C1 segment of cervical spinal cord (tissue), 14 donors: ENCODE data around the gene NWD2.
A peak's percentile ranks its signal among the peaks of the same experiment; 100 is the strongest.
"Not testable (repeated sequence)": the region's sequence is repeated elsewhere in the genome, so short reads cannot be mapped to it uniquely, and the experiment has no call there.

Experiments
- DNase-seq, 14 donors: peaks; one replicate each; lab custom pipeline; 2025; lab: John Stamatoyannopoulos, UW

The NWD2 gene, protein sequence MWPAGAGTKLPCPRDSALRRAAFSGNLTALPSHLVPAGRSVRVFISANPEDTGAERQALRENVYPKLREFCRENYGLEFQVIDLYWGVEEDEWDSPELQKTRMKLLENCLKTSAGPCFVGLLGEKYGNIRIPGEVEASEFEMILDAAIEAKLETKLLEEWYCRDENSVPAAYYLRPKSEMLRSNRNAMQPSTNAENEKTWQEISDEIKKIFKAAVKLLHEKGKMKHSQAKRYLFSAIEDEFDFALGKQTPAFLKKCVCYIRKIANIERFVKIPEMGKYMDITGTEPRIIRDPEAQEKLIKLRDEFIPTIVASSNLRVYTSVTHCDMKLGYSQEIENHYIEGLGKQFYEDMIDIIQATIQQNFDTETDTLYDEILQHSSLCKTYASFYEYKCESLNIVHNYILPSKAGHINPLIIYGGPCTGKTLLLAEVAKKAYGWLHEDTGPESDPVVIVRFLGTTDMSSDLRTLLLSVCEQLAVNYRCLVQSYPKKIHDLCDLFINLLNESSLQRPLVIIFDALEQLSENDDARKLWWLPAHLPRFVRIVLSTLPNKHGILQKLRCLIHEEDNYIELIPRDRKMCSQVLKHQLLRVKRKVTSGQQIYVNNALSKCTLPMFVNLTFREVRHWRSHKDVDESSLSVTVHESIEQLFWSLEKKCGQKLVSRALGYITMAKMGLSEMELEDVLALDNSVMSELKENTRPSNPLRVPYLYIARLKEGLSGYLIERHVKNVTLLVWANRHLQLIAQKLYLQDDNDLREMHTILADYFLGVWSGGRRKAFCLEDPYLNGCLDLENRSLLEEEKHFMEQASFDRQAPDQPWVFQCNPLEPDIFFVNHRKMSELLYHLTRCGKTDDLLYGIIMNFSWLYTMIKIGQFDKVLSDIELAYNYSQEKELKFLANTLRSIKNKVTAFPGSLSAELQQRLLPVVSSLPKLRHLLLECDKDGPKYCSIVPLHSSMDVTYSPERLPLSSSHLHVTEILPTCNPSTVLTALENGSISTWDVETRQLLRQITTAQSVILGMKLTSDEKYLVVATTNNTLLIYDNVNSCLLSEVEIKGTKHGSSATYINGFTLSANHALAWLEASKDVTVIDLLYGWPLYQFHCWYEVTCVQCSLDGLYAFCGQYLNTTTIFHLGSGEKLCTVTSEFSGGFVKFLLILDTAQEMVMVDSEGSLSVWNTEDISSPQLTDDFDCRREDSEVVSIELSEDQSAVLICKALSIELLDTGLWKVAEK (N-terminal part only)

GRCh38 chr4:37244583-37245390 is at the start of gene NWD2:
TSS of gene NWD2 (plus strand) at chr4:37244743. CDS start at chr4:37245068, 325 bp downstream.
- DNase-seq: no peak

DNA sequence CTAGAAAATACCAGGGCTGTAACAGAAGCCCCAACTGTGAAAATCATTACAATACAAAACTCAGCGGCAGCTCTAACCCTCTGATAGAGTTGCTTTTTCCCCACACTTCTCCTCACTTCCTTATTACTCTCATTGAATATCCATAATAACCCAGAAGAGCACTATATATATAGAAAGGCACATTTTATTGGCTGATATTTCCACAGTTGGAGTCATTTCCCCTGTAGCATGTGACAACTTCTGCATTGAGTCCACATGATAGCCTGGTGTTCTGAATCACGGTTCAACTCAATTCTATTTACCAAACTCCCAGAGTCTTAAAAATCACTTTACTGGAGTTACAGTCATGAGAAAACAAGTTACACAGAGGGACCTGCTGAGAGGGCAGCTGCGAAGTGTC is 46.6 kb upstream of the NWD2 start:
- peak in 1 of 14 donors; percentile 1 for DNase-seq

DNA sequence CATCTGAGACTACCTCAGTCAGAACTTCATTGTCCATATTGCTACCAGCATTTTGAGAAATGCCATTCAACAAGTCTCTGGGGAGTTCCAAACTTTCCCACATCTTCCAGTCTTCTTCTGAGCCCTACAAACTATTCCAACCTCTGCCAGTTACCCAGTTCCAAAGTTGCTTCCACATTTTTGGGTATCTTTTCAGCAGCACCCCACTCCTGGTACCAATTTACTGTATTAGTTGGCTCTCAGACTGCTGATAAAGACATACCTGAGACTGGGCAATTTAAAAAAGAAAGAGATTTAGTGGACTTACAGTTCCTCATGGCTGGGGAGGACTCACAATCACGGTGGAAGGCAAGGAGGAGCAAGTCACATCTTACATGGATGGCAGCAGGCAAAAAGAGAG is 39.8 kb upstream of the NWD2 start:
- not testable (repeated sequence) for DNase-seq

GRCh38 chr4:37216209-37216608 is 28.3 kb upstream of the NWD2 start:
- DNase-seq: no peak

DNA sequence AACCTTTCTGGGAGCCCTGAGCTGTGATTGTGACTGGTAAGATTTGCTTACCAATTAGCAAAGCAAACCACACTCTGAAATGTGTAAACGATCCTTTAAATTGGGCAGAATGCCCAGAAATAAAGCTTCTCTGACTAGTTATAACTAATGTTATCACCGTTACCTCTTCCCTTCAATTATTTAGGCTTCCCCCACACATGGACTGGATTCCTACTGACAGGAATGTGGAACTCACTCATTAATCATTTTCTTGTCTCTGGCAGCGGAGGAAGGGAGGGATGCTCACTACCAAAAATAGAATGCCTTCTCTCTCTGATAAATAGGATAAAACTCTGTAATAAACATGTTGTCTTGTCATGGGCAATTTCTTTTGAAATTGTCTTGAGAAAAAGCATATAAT is 25.3 kb upstream of the NWD2 start:
- DNase-seq: no peak

GRCh38 chr4:37219990-37220389 is 24.6 kb upstream of the NWD2 start:
- DNase-seq: no peak

- DNase-seq: no peak
These were observed 23.9 kb upstream of the NWD2 start for GRCh38 chr4:37220685-37221084.

DNA sequence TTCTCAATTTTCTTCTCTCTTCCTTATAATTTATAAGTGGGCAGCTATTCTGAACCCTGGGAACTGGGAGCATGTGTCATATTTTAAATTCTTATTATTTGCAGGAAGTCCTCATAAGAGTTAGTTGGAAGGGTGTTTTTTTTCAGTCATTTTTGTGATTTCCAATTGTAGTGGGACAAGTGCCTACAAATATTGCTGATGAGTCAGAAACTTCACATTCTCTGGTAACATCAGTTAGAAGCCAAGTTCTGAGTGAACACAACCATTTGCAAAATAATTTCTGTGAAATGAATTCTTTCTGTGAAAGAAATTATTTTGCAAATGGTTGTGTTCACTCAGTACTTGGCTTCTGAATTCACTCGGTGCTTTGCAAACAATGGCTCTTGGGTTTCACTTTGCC is 20.8 kb upstream of the NWD2 start:
- DNase-seq: no peak

DNA sequence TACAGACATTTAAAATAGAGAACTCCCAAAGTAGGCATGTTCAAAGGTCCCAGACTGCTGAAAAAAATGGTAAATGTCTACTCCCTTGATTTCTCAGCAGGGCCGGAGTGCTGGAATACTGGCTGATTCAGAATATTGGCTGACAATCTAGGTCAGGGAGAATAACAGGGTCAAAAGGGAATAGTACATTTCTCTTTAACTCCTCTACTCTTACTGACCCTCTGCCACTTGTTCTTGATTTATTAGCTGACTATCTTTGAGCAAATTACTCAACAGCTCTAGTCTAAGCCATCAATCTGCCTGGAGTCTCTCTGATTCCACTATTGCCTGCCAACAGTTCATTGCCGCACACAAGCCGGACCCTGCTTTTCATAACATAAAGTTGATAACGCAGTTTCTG is 19.7 kb upstream of the NWD2 start:
- no peak for DNase-seq

DNA sequence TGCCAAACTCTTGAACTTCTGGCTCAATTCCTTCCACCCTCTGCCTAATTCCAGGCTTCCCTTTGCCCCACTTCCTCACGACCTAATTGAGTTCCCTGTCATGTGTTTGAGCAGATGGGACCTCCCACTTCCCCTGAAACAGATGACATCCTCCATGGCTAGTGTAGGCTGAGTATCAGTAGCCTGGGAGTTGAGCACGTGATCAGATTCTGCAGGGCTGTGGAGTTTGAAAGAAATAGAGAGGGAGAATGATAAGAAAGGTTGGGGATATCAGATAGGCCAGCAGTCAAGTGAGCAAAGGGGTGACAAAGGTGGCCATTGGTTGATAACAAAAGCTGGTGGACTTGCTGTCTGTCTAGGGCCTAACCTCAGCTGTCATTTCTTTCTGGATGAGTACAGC is 18.8 kb upstream of the NWD2 start:
- no peak for DNase-seq

DNA sequence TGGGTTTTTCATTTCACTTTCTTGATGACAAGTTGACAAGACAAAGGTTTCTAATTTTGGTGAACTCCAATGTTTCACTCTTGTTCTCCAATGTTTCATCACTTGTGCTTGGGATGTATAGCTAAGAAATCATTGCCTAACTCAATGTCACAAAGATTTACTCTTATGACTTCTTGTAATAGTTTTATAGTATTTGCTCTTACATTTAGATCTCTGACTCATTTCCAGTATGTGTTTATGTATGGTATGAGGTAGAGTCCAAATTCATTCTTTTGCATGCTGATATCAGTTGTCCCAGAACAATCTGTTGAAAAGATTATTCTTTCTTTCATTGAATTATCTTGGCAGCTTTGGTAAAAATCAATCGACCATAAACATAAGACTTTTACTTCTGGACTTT is 12.2 kb upstream of the NWD2 start:
- no peak for DNase-seq

DNA sequence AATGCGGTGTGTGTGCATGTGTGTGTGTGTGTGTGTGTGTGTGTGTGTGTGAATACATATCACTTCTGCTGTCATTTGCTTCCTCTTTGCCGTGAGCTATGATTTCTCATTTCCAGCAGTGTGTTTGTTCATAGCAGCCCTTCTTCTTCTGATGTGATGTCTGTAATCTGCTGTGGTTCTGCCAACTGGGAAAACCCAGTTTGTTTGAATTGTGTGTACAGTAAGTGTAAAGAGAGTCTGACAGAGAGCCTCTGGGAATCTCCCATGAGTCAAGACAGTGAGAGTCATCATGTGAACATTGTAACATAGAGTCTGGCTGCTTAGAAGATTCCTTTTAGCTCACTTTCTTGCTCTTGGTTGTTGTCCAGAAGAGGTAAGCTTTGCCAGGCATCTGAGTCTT is 8.4 kb upstream of the NWD2 start:
- DNase-seq: no peak

- no peak for DNase-seq
These were observed 2.9 kb upstream of the NWD2 start for GRCh38 chr4:37241647-37242046.

GRCh38 chr4:37243051-37243450 is 1.5 kb upstream of the NWD2 start:
- no peak for DNase-seq

DNA sequence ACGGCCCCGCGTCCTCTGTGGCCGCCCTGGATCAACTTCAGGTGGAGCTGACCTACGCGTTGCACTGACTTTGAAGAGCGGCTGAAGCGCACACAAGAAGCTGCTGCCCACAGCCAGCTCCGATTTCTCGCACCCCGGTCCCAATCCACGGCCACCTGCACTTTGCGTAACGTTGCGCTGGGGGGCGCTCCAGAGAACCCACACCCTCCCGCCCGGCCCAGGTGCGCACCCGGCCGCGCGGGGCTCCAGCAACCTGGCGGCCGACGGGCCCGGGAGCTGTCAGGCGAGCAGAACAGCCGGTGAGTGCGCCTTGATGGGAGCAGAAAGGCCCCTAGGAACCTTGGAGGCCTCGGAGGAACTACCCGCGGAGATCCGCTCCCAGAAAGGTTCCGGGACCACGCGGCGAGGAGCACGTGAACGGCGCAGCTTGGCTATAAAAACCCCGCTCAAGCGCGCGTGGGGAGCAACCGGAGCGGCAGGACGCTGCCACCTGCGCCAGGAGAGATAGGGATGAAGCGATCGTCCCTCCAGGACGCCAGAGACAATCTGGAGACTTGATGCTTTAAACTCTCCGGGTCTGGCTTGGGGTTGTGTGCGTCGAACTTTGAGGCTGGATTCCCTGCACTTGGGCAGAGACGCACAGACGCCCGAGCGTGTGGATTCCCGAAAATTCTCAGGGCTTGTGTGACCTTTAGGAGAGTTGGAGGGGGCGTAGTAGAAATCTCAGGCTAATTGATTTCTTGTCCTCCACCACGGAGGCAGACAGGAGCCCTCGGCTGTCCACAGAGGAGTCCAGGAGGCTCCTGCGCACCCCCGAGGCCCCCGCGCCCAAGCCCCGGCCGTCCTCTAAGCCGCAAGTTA is 591 bp upstream of the NWD2 start:
- no peak for DNase-seq

GRCh38 chr4:37245391-37245954 is 930 bp downstream of the NWD2 start:
- no peak for DNase-seq

- no peak for DNase-seq
These were observed 2.3 kb downstream of the NWD2 start for GRCh38 chr4:37246891-37247290.

DNA sequence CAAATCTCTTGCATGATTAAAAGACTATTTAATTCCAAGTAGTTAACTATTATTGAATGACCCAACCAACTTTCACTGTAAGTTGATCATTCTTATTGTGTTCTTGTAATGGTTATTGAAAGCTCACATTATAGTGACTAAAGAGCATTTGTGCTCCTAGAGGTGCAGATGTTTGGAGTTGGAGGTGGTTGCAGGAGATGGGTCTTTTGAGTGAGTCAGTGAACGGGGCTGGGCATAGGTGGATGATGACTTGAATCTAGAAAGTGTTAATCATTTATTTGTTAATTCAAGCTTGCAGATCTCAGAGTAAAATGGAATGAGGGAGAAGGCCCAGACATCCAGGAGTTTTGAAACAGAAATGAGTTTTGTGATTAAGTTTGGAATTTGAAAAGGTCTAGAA is 13.7 kb downstream of the NWD2 start:
- DNase-seq: no peak

DNA sequence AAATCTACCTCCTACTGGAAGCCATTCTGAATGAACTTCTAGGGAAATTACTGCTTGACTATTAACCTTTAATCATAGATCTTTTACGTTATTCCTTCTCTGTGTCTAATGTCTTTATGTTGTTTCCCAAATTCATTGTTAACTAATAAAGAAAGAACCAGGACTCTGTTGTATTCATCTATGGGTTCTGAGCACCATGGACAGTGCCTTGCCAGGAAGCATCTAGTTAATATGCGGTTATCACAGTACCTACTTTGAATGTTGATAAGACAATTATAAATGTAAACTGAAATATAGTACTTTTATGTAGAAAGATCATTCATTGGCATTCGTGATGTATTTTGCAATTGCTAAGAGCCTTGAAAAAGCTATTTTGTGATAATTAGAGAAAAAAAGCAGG is 23.8 kb downstream of the NWD2 start:
- no peak for DNase-seq

DNA sequence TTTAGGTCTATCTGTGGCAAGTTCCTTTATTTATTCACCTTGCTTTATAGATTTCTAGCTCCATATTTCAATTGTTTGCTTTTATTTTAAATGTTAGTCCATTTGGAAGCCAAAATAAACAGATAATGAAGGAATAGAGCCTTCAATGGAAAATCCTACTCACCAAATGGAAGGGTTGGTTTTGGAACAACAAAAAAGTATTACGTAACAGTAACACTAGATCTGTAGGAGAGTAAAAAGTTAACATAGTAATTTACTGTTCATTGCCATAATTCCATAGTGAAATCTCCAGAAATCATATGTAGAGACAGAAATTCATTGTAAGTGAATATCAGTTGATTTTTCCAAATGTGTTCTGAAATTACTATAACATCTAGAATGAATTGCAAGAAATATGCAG is 34.6 kb downstream of the NWD2 start:
- no peak for DNase-seq
